CD14-positive monocyte (primary cell): ENCODE data around the gene COPS9. TPM values are rescaled to one million over a fixed set of nuclear protein-coding genes. Genes with fewer than 3 reads are reported as not detected.

Source experiments
- DNase-seq, 3 donors: peaks; one replicate each; pipeline ENCODE4 v3.0.0-alpha.2; 2011 to 2022
- H2AFZ ChIP-seq: 2 replicates; pipeline ENCODE4 v1.6.0; 2012; ENCODE audit warnings: mild to moderate bottlenecking, low read depth, low read length, inconsistent platforms; ENCODE audit not compliant: insufficient read depth, poor library complexity, severe bottlenecking
- H3K27ac ChIP-seq, 2 donors: 1 replicate in 1 of 2; 2 replicates in 1 of 2; pipeline ENCODE4 v1.5.1; 2012 to 2013; ENCODE audit warnings: low read length in 2 of 2, control low read depth in 1 of 2, inconsistent platforms in 1 of 2, low read depth in 1 of 2, mild to moderate bottlenecking in 1 of 2
- H3K27me3 ChIP-seq, 2 donors: one replicate each; pipeline versions ENCODE4 v1.6.0 to v1.6.1; 2011 to 2013; ENCODE audit warnings: low read length in 2 of 2; ENCODE audit not compliant: control insufficient read depth in 2 of 2, insufficient read depth in 2 of 2
- H3K36me3 ChIP-seq, 2 donors: replicated peaks in 1 of 2; 1 replicate in 1 of 2; 2 replicates in 1 of 2; pipeline versions ENCODE4 v1.5.1 to v1.6.1; 2012 to 2013; ENCODE audit warnings: low read length in 2 of 2, control low read depth in 1 of 2, inconsistent platforms in 1 of 2, mild to moderate bottlenecking in 1 of 2; ENCODE audit not compliant: insufficient read depth in 2 of 2, control insufficient read depth in 1 of 2
- H3K4me1 ChIP-seq, 2 donors: 1 replicate in 1 of 2; 2 replicates in 1 of 2; pipeline versions ENCODE4 v1.5.1 to v1.6.1; 2012 to 2013; ENCODE audit warnings: low read length in 2 of 2, control low read depth in 1 of 2, inconsistent platforms in 1 of 2, mild to moderate bottlenecking in 1 of 2, moderate library complexity in 1 of 2; ENCODE audit not compliant: insufficient read depth in 2 of 2, control insufficient read depth in 1 of 2
- H3K4me2 ChIP-seq: replicated peaks from 2 replicates; pipeline ENCODE3; 2012; ENCODE audit warnings: low read length, moderate library complexity, mild to moderate bottlenecking; ENCODE audit not compliant: poor library complexity, severe bottlenecking; ENCODE audit errors: extremely low read depth
- H3K4me3 ChIP-seq, 3 experiments: fragments of 200-600 bp in 1 of 3; sonication (generic) in 1 of 3; replicated peaks in 1 of 3; 1 replicate in 2 of 3; 2 replicates in 1 of 3; pipeline ENCODE4 v1.5.1; 2011 to 2013; ENCODE audit warnings: low read length in 3 of 3, mild to moderate bottlenecking in 3 of 3, control low read depth in 2 of 3, low read depth in 2 of 3, inconsistent platforms in 1 of 3, moderate library complexity in 1 of 3
- H3K79me2 ChIP-seq: 2 replicates; pipeline ENCODE4 v1.6.0; 2012; ENCODE audit warnings: mild to moderate bottlenecking, control low read depth, inconsistent platforms, low read length, moderate library complexity; ENCODE audit not compliant: insufficient read depth
- H3K9ac ChIP-seq: 2 replicates; pipeline ENCODE4 v1.6.0; 2017; ENCODE audit warnings: low read length, mild to moderate bottlenecking; ENCODE audit not compliant: insufficient read depth, poor library complexity, severe bottlenecking
- H3K9me3 ChIP-seq, 2 donors: replicated peaks in 1 of 2; 1 replicate in 1 of 2; 2 replicates in 1 of 2; pipeline versions ENCODE4 v1.5.1 to v1.6.1; 2012 to 2013; ENCODE audit warnings: low read length in 2 of 2, control low read depth in 1 of 2; ENCODE audit not compliant: control insufficient read depth in 1 of 2, insufficient read depth in 1 of 2
- H4K20me1 ChIP-seq: 2 replicates; pipeline ENCODE4 v1.6.0; 2012; ENCODE audit warnings: mild to moderate bottlenecking, low read length, control low read depth, moderate library complexity; ENCODE audit not compliant: insufficient read depth
- H3K27ac Mint-ChIP-seq, 7 donors: one replicate each; pipeline ENCODE4 v1.8.0; 2020; ENCODE audit warnings: mild to moderate bottlenecking in 7 of 7, mixed read lengths in 7 of 7, moderate library complexity in 6 of 7, inconsistent platforms in 2 of 7
- H3K27me3 Mint-ChIP-seq, 3 donors: one replicate each; pipeline ENCODE4 v1.8.0; 2021 to 2022; ENCODE audit warnings: low read depth in 3 of 3, mild to moderate bottlenecking in 3 of 3, mixed read lengths in 3 of 3, moderate library complexity in 3 of 3, inconsistent platforms in 1 of 3
- H3K36me3 Mint-ChIP-seq, 2 donors: one replicate each; pipeline ENCODE4 v1.8.0; 2020; ENCODE audit warnings: mixed read lengths in 2 of 2, inconsistent platforms in 1 of 2, mild to moderate bottlenecking in 1 of 2
- H3K4me1 Mint-ChIP-seq: one replicate; pipeline ENCODE4 v1.8.0; 2020; ENCODE audit warnings: mild to moderate bottlenecking, mixed read lengths
- H3K4me3 Mint-ChIP-seq, 2 donors: one replicate each; pipeline ENCODE4 v1.8.0; 2020; ENCODE audit warnings: mild to moderate bottlenecking in 2 of 2, mixed read lengths in 2 of 2, moderate library complexity in 1 of 2
- H3K9me3 Mint-ChIP-seq, 7 donors: one replicate each; pipeline ENCODE4 v1.8.0; 2020 to 2022; ENCODE audit warnings: mixed read lengths in 7 of 7, mild to moderate bottlenecking in 6 of 7, moderate library complexity in 6 of 7, inconsistent platforms in 2 of 7
- CTCF ChIP-seq: fragments of 200-600 bp; IDR thresholded peaks from one replicate; pipeline ENCODE4 v1.8.0; 2022; ENCODE audit warnings: antibody characterized with exemption, mild to moderate bottlenecking
- WGBS: methylation state at CpG from one replicate; pipeline ENCODE4 v1.1.5; 2013; ENCODE audit warnings: missing lambda C conversion rate; ENCODE audit not compliant: insufficient coverage; 5-methylcytosine and 5-hydroxymethylcytosine counted together
- intact Hi-C, 2 donors: fragments of 100-400 bp; cut with micrococcal nuclease; formaldehyde crosslinking; loops; one replicate each; pipeline versions ENCODE4 v1.15.0 to v1.15.1; 2023
- polyA plus RNA-seq, 3 donors: library from polyadenylated mRNA; depleted of rRNA in 1 of 3; unstranded in 2 of 3; stranded (reverse) in 1 of 3; fragments of 300-500 nt in 2 of 3; fragments of >200 nt in 1 of 3; fragmentation: Illumina TruSeq in 2 of 3; gene quantifications; 1 replicate in 2 of 3; 2 replicates in 1 of 3; pipeline ENCODE4 v1.2.3, GENCODE V29; 2012 to 2021

COPS9 gene
- polyA plus RNA-seq, 3 donors: 123 to 300 (median 268) TPM

DNA sequence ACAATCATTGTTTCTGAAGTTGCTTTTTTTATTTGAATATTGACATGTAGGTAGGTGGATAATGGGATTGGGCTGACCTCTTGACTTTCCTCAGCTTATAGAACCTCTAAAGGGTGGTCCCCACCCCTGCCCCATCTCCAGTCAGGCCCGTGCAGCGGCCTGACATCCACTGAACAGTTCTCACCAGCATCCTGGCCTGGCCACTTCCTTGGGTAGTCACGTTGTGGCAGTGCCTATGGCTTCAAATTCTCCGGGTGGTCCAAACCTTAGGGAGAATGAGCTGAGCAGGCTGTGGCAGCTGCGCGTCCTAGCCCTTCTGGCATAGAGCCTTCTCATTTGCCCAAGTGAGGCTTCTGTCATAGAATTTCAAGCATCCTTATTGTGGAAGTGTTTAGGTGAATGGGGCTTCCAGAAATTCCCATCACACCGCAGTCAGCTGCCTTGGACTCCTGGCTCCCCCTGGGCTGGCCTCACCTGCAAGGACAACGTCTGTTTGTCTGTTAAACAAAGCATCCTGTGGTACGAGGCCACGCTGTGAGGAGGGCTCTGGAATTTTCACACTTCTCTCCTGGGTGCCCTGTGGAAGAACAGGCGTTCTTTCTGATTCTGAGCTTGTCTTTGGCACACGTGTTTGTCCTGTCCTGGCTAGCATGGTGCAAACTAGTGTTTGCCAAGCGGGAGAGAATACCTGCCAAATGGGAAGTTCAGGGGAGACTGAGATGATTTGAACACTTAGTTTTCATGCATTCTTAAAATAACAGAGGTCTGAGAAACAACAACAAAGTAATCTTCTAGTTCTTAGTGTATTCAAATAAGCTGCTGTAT is 36.2 kb upstream of the COPS9 start:
- H3K9me3 Mint-ChIP-seq: peaks cover 0 to 4% (median 2%) of the 10 kb centered on the region in 7 donors
- H3K9me3 ChIP-seq: no peaks in the 10 kb centered on the region
- WGBS: 94% methylated on average over 11 of the region's 13 CpGs
- H3K27me3 ChIP-seq: no peaks in the 10 kb centered on the region
- H3K36me3 ChIP-seq: no peaks in the 10 kb centered on the region
- no peak overlapping the region for H3K9ac ChIP-seq
- no peak for TF ChIP-seq CTCF
- H3K27me3 Mint-ChIP-seq: peaks cover 5 to 15% (median 8%) of the 10 kb centered on the region in 3 donors
- intact Hi-C loops: no loop called here
- no peak overlapping the region for H2AFZ ChIP-seq
- H3K4me1 Mint-ChIP-seq: no peaks in the 10 kb centered on the region
- no peak overlapping the region for H3K4me2 ChIP-seq
- H3K4me1 ChIP-seq: no peaks in the 10 kb centered on the region
- H3K36me3 Mint-ChIP-seq: no peaks in the 10 kb centered on the region
- no peaks in the 10 kb centered on the region for H4K20me1 ChIP-seq
- no peak overlapping the region for H3K4me3 Mint-ChIP-seq
- no peak for DNase-seq
- H3K4me3 ChIP-seq: no peak overlapping the region
- no peaks in the 10 kb centered on the region for H3K79me2 ChIP-seq
- no peak overlapping the region for H3K27ac ChIP-seq
- no peak overlapping the region for H3K27ac Mint-ChIP-seq

DNA sequence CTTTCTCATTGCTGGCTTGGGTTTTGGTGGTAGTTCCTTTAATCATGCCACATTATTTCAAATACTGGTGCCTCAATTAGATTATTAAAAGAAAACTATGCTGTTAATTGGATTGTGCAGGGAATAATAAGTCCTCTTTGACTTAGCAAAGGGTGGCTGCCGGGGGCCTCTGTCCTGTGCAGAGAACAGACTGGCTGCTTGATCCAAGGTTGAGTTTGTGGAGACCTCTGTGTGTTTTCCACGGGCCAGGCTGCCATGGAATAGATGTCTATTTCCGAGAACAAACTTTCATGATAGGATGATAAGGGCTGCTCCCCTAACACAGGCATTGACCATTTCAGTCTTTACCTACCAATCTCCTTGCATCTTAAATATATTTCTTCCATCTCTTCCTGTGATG is 34.8 kb upstream of the COPS9 start:
- Histone ChIP-seq H2AFZ (no peak overlapping the region), H3K4me2 (no peak overlapping the region), H3K9ac (no peak overlapping the region), H3K27ac (no peak overlapping the region), H3K79me2 (no peaks in the 10 kb centered on the region), H3K4me1 (no peaks in the 10 kb centered on the region), H4K20me1 (no peaks in the 10 kb centered on the region), H3K4me3 (no peak overlapping the region), H3K36me3 (no peaks in the 10 kb centered on the region), H3K9me3 (peaks cover 0 to 11% of the 10 kb centered on the region in 2 donors), H3K27me3 (no peaks in the 10 kb centered on the region)
- Mint-ChIP-seq H3K4me3 (no peak overlapping the region), H3K27me3 (peaks cover 2 to 11% (median 5%) of the 10 kb centered on the region in 3 donors), H3K27ac (peak overlapping the region in 1 of 7 donors; percentile 42), H3K36me3 (no peaks in the 10 kb centered on the region), H3K9me3 (peaks cover 0 to 14% (median 10%) of the 10 kb centered on the region in 7 donors), H3K4me1 (no peaks in the 10 kb centered on the region)
- DNase-seq: no peak
- intact Hi-C loops: no loop called here
- no peak for TF ChIP-seq CTCF
- 83% methylated on average over 1 of the region's 3 CpGs for WGBS
